AG08395 (cell line): ENCODE measurements around the gene STK24.

ENCODE experiments used
- DNase-seq: peaks from one replicate; pipeline ENCODE4 v3.0.0; 2012; ENCODE audit warnings: mixed read lengths, low spot score

Gene STK24

DNA sequence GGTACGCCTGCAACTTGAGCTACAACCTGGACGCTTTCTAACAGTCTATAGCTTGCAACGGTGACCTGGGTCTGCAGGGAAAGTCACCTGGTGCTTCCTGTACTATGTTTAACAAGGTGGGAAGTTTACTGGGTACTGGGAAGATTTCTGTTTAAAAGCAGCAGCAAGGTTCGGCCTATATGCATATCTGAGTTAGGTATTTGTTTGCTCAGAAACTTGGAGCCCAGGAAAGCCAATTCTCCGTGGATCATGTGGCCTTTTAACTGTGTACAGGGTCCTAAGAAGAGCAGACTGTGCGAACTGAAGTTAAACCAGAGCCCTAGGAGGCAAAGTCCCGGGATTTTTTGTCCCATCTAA is 103.1 kb downstream of the STK24 start:
- DNase-seq = no peak

- DNase-seq = no peak
These were observed 103.6 kb downstream of the STK24 start for GRCh38 chr13:98473135-98473787.

DNA sequence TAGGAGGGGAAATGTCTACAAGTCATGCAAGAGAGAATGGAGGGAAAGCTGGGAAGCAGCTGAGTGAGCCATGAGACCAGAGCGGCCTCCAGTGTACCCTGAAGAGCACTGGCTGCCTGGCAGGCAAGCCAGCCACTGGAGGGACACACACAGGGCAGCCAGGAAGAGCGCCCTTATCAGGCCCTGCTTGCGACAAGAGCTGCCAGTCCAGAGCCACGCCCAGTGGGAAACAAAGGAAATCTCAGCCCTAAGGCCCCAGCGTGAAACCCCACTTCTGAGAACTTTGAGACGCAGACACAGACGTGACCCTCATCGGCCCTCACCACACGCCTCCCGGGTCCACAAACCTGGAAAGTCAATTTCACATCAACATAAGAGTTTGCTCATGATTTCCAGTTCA is 105.0 kb downstream of the STK24 start:
- DNase-seq = no peak

GRCh38 chr13:98470920-98471319 is 106.0 kb downstream of the STK24 start:
- DNase-seq = no peak

GRCh38 chr13:98468929-98469328 is 108.0 kb downstream of the STK24 start:
- DNase-seq = no peak

DNA sequence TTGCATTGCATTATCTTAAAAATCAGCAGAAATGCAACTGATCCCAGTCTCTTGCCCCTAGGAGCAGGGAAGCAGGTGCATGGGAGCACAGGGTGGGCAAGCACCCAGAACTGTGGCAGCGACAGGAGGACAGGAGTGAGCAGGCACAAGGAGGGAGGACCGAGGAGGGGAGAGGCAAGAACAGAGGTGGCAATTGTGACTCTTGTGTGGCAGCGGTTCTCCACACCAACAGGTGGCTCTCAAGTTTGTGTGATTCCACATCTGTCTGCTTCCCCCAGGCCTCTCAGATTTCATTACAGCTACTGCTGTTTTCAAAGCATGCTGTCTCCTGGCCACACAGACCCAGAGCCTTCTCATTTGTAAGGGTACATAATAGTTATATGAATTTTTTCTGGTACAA is 108.5 kb downstream of the STK24 start:
- DNase-seq = no peak

DNA sequence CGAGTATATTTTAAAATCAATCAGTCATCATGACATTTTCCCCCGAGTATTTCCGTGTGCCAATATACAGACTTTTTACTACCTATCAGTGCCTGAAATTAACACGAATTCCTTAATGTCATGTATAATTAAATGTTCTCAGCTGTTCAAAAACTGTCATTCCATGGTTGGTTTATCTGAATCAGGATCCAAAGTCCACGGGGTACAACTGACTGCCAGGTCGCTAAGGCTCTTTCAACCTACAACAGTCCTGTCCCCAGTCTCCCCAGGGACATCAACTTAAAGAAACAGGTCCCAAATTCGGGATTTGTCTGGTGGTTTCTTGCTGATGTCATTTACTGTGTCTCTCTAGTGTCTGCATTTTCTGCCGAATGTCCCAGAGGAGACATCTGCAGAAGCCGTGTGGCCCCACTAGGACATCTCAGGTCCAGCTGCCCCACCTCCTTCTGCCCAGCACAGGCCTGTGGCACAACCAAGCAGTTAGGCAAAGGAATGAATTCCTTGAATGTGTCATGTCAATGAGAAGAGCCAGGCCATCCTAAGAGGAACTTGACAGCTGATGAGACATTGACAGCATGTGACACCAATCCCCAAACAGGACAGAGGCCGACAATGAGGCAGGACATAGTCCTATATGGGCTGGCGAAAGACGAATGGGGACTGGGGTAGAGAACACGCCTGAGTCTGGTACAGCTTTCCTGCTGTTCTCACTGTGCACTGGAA is 109.5 kb downstream of the STK24 start:
- no peak for DNase-seq

DNA sequence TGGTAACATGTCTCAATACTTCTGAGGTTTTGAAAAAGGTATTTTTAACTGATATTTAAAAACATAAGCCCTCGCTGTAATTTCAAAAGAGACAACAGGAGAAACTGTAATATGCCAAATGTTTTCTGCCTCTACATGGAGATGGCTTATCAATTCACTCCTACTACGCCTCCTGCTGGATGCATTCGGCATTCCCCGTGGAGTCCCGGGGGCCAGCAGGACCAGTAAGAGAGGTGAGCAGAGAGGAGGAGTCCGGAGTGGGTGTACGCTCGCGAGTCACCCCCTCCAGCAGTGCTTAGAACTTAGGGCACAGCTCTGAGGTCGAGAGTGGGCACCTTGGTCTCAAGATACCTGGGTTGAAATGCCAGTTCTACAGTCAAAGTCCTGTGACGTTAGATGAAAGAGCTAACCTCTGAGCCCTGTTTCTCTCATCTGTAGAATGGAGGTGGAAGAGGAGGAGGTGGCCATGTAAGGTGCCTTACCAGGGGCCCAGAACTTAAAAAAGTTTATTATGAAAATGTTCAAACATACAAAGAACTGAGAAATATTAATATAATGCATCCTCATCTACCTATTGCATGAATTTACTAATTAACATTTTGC is 110.2 kb downstream of the STK24 start:
- DNase-seq = peak; percentile 66

- no peak for DNase-seq
These were observed 114.0 kb downstream of the STK24 start for GRCh38 chr13:98462946-98463345.

- DNase-seq = no peak
These were observed 114.5 kb downstream of the STK24 start for GRCh38 chr13:98462241-98462882.

DNA sequence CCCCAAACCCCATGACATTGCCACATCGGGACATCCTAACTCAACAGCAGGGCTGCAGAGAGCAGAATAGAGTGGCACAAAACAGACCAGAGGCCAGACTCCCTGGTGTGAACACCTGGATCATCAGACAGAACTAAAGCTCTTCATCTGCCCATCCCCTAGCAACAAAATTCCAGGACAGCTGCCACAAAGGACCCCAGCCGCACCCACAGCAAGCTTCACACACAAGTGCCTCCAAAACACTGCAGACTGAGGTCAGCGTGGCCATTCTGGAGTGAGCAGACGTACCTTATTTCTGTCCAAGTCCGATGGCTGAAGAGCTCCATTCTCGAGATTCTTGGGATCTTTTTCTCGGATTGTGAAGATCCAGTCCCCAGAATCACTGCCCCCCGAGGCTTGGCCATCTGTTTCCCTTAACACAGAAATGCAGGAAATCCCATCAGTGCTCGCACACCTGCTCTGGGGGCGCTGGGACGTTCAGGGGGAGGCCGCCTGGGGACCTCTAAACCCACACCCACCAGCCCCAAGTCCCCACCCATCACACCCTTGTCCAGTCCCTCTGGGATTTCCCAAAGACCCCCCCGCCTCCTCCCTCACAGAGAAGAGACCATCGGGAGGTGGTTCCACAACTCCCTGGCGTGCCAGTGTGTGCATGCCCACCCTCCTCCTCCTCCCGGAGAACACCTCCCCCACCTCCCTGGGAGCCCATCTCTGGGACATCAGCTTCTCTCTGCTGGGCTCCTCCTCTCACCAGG is 115.2 kb downstream of the STK24 start:
- DNase-seq = no peak

GRCh38 chr13:98460516-98460915 is 116.4 kb downstream of the STK24 start:
- peak; percentile 32 for DNase-seq

DNA sequence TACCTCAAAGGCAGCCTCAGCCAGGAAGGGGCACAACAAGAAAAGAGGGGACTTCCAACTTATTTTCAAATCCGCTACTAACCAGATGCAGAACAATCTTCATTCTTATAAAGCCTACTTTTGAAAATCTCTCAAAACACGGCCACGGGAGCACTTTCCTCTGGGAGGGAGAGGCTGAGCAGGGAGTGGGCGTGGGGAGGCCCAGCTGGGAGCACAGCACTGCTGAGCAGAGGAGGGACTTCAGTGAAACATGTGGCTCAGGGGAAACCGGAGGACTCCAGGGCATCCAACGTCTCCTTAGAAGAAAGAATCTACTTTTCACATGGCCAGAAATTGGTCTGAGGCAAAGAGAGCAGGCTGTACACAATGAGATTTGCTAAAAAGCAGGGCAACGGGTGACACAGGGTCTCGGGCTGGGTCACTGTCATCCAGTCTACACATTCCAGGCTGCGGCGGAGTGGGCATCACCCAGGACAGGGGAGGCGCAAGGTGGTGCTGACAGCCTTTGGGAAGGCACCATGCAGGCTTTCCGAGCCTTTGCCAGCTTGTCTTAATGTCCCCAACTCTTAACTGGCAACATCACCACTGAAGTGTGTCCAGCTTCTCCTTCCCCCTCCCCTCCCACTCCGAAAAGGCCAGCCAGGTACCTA is 117.1 kb downstream of the STK24 start:
- no peak for DNase-seq

DNA sequence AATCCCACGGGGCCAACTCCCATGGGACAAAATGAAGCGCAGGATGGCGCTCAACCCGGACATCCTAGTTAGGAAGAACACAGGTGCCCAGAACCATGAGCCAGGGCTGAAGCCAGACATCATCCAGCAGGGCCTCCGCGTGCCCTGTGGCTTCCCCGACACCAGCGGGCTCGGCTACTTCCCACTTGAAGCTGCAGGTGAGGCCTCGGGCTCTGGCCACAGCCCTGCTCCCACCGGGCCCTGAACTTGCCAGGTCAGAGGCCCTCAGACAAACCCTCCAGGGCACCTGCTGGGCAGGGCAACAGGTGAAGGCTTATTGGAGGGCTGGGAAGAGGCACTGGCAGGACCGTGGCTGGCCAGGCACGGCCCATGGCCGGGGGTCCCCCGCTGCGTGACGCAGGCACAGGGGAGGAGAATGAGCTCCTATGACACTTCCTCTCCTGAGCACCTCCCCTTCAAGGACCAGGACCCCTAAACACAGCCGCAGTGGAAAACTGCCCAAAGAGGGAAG is 117.7 kb downstream of the STK24 start:
- DNase-seq = no peak

DNA sequence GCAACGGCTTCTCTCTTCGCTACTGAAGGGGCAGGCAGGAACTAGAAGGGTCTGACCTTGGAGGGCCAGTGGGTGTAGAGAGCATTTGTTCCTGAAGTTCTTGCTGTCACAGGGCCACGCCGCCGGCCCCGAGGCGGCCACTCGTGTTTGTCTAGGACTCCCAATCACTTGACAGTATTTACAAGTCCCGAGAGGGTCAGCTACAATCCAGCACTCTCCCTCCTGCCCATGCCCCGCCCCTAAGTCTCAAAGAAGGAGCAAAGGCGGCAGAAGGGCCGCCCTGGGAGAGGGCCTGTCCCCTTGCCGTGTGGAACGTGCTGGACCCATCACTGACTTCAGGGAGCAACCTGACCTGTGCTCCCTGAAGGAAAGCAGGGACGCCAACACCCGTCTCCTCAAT is 118.5 kb downstream of the STK24 start:
- DNase-seq = no peak

DNA sequence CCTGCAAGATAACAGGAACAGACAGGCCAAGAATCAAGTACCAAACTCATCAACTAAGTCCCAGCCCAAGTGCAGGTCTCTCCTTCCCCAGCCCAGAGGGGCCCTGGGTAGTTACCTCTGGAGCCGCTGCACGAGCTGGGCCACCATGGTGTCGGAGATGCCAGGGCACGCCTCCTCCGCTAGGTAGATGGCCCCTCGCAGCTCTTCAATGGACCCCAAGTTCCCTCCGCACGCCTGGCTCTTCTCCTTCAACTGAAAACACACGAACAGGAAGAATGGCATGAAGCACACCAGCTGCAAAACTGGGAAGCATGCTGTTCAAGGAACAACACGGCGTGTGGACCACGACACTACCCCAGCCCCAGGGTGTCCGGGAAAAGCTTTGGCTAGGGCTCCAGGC is 119.9 kb downstream of the STK24 start:
- DNase-seq = no peak

DNA sequence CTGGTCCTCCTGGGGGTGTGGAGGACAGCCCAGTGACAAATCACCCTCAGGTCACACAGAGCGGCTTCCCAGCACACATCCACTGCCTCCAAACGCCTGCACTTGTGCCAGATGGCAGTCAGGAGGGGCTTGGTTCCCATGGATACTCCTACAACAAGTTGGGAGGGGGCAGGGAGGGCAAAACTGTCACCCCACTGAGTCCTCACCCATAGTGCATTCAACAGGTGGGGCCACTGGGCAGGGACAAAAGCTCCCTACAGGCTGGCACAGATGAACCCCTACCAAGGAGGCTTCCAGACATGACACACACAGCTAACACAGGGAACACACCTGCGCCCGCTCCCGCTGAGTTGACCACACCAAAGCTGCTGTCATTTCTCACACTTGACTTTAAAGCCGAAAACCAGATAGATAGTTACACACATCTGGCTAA is 120.5 kb downstream of the STK24 start:
- no peak for DNase-seq

GRCh38 chr13:98454389-98454881 is 122.5 kb downstream of the STK24 start:
- DNase-seq = peak; percentile 84

- no peak for DNase-seq
These were observed 123.8 kb downstream of the STK24 start for GRCh38 chr13:98452851-98453843.
